Gastroesophageal sphincter (tissue), 3 donors: ENCODE data around the gene ULK4.

Experiments used
- EP300 ChIP-seq: sonication (generic); formaldehyde crosslinking; IDR thresholded peaks from one replicate; pipeline ENCODE4 v1.6.1; 2017; ENCODE audit warnings: antibody characterized with exemption, mild to moderate bottlenecking
- POLR2A ChIP-seq, 2 donors: fragments of 450-650 bp; IDR thresholded peaks; one replicate each; pipeline ENCODE4 v1.6.1; 2017; ENCODE audit warnings: antibody characterized with exemption in 2 of 2, mild to moderate bottlenecking in 2 of 2, moderate library complexity in 1 of 2
- POLR2AphosphoS5 ChIP-seq: sonication (generic); formaldehyde crosslinking; IDR thresholded peaks from one replicate; pipeline ENCODE4 v1.6.1; 2017; ENCODE audit warnings: antibody characterized with exemption
- TF ChIP-seq, protein P1 (sequence below), 4 experiments: fragments of 200-600 bp in 2 of 4; fragments of 450-650 bp in 2 of 4; sonication (generic) in 1 of 4; IDR thresholded peaks; one replicate each; pipeline ENCODE4 v1.5.1; 2017 to 2019; ENCODE audit warnings: antibody characterized with exemption in 4 of 4, mild to moderate bottlenecking in 2 of 4, moderate library complexity in 2 of 4

GRCh38 chr3:41352510-41352909, 609.4 kb downstream of the ULK4 start:
- TF ChIP-seq, protein P1, sequence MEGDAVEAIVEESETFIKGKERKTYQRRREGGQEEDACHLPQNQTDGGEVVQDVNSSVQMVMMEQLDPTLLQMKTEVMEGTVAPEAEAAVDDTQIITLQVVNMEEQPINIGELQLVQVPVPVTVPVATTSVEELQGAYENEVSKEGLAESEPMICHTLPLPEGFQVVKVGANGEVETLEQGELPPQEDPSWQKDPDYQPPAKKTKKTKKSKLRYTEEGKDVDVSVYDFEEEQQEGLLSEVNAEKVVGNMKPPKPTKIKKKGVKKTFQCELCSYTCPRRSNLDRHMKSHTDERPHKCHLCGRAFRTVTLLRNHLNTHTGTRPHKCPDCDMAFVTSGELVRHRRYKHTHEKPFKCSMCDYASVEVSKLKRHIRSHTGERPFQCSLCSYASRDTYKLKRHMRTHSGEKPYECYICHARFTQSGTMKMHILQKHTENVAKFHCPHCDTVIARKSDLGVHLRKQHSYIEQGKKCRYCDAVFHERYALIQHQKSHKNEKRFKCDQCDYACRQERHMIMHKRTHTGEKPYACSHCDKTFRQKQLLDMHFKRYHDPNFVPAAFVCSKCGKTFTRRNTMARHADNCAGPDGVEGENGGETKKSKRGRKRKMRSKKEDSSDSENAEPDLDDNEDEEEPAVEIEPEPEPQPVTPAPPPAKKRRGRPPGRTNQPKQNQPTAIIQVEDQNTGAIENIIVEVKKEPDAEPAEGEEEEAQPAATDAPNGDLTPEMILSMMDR (IDR thresholded peaks at IDR 0.05): no peak
- no peak for TF ChIP-seq EP300
- no peak for TF ChIP-seq POLR2A (IDR thresholded peaks at IDR 0.05)
- TF ChIP-seq POLR2AphosphoS5: no peak
